HG03354 (cell line): ENCODE results near the gene MYO5B.

Experiments used
- ATAC-seq: cut with Tn5 transposase; IDR thresholded peaks from one replicate; pipeline ENCODE4 v1.9.1; 2021; ENCODE audit warnings: mild to moderate bottlenecking; ENCODE audit not compliant: unreplicated experiment, poor library complexity, severe bottlenecking

MYO5B gene

DNA sequence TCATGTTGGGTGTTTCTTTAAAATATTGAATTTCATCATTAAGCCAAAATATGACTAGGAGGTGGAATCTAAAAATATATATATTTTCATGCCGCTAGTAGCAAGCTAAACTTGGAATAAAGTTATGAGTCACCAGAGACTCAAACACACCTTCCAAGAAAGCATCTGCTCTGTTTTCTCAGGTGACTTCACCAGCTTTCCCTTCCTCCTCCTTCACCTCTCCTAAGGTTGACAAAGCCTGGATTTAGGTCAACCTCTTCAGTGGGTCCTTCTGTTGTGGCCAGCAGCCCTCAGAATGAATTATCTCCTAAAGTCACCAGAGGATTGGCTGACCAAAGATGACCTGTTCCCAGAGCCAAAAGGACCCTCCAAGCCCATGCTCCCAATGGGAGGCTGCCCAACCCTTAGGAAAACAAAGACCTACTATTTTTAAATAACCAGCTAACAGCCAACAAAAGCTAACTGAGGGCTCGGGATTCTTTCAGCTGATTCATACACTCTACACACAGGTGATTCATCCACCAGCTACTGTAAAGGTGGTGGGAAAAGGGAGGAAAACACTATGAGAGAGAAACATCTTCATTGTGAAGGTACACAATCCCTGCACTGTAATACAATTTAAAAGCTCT, 113.9 kb downstream of the MYO5B start:
- no peak for ATAC-seq

DNA sequence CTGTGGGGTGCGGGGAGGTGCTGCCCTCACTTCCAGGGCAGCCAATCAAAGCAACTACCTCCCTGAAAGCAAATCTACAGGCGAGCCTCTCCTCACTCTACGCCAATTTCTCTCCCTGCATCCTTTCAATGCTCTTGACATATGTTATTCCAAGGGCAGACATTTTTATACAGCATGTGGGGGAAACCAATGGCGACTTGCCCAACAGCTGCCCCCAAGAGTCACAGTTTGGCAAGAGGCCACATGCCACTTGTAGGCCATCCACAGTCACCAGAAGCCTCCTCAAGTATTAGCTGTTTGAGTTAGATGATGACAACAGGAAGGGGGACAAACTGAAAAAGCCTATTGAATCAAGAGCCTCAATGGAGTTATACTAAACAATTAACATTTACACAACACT, 114.6 kb downstream of the MYO5B start:
- no peak for ATAC-seq

DNA sequence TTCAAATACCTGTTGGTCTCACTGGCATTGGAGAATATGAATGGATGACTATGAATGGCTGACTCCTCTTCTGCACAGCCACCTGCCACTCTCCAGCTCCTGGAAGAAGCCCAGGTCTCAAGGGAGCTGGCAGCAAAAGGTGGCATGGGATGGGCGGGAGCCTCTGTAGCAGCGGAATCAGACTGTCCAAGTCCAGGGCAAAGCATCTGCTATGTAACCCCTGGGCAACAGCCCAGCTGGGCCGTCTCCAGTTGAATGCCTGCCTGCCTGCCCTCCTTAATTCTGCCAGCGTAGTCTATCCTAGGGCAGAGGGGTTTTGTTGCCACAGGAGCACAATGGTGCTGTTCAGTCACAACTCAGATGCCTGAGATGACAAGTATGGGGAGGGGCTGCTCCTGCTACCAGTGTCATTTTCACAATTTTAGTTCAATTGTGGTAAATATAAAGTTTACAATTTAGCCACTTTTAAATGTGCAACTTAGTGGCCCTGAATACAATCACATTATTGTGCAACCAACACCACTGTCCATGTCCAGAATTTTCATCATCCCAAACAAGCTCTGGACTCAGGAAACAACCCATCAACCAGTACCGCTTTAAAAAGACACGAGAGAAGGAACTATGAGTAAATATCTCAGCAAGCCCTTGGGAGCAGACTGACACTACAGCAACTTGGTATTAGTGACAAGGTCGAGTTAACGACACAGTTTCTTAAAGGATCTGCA, 115.2 kb downstream of the MYO5B start:
- ATAC-seq = no peak

DNA sequence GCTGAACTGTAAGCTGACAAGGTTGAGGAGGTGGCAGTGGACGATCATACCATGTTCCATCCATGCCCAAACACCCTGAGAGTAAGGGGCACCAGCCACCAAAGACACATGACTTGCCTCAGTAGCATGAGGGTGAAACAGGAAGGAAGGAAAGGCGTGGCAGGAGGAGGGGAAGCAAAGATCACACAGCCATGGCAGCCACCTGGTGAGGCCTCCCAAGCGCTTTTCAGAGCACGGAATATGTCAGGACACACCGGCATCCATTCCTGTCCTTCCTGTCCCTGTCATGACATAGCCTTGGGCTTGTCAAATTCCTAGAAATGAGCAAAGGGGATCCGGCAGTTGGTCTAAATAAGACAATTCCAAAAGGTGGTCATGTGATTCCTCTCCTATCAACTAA, 118.7 kb downstream of the MYO5B start:
- ATAC-seq = no peak

DNA sequence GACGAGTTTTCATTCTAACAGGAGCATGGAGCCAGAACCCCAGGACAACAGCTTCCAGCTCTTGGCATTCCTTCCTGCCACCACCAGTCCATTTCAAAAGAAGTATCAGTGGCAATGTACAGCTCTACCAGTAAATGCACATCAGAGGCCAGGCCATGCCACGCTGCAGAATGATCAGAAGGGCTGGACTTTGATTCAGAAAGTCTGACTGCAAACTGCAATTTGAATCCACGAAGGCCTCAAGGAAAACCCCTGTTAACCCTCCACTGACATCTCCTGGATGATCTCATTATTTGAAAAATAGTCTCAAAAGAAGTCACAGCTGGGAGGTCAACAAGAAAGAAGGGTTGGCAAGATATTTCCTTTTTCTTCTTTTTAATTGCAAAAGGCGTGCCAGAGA, 119.2 kb downstream of the MYO5B start:
- ATAC-seq = no peak

DNA sequence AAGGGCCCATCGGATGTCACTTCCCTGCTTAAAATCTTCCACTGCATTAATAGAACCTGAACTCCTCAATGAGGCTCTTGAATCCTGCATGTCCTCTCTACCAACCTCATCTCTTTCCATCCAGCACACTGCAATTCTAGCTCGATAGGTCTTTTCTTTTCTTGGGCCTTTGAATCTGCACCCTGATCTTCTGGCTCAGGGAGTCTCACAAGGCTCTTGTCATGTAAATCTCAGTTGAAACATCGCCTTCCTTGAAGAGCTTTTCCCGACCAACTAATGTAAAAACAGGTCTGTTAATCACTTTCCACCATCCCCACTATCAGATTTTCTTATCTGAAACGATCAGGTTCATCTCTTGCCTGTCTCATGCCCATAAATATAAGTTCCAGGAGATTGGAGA, 120.5 kb downstream of the MYO5B start:
- no peak for ATAC-seq

DNA sequence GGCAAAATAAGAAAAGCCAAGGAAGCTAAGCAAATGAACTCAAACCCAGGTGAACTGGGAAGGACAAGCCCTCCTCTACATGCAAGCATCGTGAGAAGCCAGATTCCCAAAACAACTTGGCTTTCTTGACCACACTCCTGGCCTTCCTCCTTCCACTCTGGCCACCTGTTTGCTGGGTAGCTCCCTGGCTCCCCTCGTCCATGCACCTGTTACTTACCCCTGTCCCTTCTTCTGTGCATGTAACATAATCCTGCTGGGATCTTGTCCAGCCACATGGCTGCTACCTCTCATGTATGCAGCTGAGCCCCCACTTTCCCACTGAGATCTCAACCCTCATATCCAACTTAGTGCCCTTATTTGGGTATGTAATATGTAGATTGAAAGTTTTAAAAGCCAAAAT, 121.6 kb downstream of the MYO5B start:
- ATAC-seq = no peak

DNA sequence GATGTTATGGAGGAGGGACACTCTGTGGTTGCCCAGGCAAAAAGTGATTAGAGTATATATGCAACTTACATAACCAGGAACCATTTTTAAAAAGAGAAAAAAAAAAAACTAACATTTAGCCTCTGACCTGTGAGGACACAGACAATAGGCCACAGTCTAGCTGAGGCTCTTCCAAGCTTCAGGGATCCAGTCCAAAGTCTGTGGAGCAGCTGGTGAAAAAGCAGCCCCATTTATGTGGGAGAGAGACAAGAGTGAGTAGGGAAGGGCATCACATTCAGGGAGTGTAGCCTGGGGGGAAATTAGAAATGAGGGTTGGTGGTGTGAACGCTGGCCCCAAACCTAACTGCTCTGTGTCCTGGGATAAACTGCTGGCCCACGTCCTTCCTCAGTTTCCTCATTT, 122.8 kb downstream of the MYO5B start:
- no peak for ATAC-seq

DNA sequence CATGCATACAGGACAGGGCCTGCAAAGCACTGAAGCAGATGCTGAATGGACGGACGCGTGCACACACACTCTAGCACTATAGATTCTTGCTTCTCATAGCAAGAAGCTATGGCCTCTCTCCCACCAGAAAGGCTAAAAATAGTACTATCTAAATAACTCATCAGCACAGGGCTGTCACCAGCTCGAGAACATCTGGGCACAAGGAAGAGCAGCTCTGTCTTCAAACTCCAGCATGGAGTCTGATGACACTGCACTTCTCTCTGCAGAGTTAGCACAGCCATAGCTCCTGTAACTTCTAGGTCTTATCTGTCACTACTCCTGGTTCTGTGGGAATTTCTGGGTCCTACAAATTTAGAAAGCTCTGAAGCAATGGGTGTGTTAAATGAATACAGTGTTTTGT, 123.5 kb downstream of the MYO5B start:
- no peak for ATAC-seq

DNA sequence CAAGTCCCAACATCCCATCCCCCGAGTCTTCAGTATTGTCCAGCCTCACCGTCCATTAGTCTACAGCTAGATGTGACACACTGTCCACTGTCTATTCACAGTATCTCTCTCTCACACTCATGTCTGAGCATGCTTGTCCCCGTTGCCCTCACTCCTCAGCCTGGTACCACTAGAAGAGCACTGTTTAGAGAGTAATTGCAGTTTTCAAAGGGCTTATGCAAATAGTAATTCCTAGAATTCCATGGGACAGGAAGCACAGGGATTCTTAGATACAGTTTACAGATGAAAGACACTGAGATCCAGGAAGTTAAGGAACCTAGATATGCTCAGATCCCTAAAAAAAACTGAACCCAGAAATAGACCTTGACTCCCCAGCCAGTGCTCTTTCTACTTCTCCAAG, 125.5 kb downstream of the MYO5B start:
- ATAC-seq = no peak

DNA sequence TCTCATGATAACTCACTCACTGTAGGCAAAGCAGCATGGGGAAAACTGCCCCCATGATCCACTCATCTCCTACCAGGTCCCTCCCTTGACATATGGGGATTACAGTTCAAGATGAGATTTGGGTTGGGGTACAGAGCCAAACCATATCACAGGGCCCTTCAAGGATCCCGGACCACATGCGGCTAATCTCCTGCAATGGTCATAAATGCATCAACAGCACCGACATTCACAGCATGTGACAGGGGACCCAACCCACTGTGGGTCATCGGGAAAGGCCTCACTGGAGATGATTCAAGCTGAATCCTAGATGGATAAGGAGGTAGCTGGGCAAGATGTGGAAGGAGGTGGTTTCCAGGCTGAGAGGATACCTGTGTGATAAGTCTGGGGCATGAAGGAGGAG, 129.4 kb downstream of the MYO5B start:
- ATAC-seq = no peak

DNA sequence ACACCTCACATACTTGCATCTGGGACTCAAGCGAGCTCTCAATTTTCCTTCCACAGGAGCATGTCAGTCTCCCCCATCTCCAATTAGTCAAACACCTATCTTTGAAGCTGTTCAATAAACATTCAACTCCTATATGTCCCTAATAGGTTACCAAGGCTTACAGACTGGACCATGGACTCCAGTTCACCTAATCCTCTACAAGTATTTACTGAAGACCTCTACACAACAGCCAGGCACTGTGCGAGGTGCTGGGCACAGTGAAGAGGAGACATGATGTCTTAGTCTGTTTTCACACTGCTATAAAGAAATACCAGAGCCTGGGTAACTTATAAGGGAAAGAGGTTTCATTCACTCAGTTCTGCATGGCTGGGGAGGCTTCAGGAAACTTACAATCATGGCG, 129.9 kb downstream of the MYO5B start:
- no peak for ATAC-seq

DNA sequence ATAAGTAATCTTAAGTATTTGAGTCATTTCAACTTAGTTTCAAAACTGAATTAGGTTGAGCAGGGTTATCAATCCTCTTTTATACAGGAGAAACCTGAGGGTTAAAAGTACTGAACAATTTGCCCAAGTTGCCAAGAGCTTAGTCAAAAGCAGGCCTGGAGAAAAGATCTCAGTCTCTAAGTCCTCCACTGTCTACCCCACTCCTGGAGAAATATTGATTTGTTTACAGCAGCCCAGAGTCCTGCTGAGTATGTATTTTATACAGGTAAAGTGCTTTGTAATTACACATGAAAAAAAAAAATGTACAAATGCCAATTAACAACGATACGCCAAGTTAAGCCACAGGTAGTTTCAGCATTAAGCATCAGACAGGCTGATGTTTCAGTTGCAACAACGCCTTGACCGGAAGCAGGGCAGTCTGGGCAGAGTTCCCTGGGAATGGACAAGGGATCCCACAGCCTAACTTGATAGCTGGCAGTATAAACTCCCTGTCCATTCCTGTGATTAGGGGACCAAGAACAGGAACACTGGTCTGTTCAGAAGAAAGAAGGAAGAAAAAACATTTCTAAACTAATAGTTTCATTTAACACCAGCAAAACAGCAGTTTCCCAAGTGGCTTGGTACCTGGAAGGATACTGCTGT, 132.9 kb downstream of the MYO5B start:
- no peak for ATAC-seq

DNA sequence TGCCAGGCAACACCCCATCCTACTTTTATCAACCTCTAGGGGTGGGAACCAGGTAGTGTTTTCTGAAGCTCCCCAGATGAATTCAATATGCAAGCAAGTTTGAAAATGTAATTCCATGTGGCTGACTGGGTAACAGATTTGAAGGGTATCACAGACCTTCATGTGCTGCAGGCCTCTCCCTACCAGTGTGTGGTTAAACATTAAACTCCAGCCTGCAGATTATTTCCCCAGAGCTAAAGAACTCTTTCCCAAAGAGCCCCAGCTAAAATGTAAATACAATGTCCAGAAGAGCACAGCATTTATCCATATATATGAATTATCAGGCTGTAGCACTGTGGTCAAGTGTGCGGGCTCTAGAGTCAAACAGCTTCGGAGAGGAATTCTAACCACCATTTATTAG, 134.1 kb downstream of the MYO5B start:
- ATAC-seq = no peak

DNA sequence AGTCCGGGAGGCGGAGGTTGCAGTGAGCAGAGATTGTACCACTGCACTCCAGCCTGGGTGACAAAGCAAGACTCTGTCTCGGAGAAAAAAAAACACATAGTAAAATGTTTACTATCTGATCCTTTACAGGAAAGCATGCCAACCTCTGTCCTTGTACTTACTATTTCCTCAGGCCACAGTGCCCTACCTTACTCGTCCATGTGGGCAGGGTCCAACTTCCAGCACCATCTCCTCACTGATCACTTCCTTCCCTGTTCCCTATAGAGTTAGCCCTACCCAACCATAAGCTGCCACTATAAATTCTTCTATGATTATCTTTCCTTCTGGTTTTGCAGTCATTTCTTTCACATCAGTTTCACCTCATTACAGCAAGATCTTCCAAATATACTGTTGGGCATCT, 136.2 kb downstream of the MYO5B start:
- no peak for ATAC-seq

DNA sequence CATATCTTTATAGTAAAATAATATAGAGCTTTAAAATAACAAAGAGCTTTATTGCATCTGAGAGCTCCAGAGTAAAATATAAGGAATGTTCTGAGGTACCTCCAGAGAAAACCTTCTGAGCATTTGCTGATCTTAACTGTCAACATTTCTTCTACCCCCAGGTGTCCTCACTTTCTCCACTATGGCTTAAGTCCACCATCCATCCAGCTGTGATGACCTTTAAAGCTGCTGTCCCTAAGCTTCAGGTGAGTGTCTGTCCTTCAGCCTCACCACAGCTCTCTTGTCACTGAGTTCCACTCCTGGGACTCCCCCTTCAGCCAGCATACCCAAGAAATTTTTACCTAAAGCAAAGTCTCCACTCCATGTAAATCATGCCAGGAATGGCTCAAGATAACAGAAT, 137.9 kb downstream of the MYO5B start:
- ATAC-seq = no peak

DNA sequence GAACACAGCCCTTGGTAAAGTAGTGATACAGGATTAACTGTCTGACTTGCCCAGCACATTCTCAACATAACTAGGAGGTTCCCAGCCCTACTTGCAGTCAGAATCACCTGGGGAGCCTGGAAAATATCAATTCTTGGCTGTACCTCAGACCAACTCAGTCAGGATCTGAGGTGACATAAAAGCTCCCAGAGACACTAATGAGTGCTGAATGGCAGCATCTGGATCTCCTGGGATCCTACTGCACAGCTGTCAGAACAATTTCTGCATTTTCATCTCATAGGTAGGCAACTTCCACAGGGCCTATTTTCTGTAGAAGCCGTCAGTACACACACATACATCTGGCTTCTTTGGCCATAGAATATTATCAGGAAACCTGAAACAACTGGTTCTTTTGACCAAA, 138.8 kb downstream of the MYO5B start:
- ATAC-seq = no peak

DNA sequence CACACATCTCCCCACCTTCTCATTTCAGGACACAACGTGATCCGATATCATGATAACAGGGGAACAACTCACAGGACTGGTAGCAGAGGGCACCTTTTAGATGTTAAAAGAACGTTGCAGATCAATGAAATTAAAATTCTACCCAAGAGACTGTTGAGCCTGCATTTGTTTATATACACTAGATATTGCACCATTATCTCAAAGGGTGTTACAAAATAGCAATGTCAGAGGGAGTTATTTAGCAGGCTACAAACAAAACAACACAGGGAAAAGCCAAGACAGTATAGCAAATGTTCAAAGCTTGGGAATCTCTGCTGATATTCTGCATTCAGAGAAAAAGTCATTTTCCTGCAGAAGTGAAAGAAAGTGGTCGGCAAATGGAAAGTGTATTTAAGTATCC, 139.5 kb downstream of the MYO5B start:
- ATAC-seq = no peak

DNA sequence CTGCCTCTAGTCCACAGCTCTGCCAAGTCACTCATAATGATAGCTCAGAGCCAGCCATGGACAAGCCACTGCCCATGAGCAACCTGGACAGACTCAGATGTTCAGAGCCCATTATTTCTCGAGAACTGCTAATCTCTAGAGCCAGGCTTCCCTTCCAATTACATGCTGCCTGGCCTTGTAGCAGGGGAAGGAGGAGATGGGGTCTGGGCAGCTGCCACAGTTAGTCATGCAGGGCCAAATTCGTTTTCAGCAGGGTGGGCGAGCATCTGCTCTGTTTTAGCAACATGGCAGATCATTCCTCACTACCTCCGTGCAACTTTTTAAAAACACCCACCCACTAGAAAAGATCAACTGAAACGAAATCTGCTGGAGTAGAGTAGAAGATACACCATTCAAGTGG, 141.8 kb downstream of the MYO5B start:
- no peak for ATAC-seq

DNA sequence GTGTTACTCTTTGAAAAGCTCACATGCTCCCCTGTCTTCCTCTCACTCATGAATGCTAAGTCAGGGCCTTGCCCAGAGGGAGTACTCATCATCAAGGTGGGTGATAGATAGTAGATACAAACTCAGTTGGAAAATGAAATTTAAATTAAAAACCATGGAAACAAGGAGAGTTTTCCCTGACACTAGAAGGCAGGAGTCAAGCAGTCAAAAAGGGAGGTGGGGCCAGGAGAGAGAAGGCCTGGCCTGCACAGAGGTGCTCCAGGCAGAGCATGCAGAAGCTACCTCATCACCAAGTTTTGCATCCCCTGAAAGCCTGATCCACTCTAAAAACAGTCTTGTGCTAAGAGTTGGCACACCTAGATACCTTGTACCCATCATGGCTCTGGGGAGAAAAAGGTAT, 143.7 kb downstream of the MYO5B start:
- no peak for ATAC-seq

DNA sequence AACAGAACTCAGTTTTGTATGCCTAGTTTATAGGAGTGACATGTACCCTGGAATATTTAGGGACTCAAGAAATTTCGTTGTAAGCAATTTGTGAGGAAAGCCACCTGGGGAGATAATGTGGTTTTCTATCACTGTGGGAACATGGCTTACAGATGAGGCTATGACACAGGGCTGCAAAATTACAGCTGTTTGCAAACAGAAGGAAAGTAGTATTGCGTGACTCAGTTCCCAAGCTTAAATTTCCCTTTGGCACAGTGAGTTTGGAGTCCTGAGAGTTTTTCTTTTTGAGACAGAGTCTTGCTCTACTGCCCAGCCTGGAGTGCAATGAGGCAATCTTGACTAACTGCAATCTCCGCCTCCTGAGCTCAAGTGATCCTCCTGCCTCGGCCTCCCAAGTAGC, 149.8 kb downstream of the MYO5B start:
- no peak for ATAC-seq
